Endothelial cell (in vitro differentiated cells): ENCODE data around the gene PPP1R13L. TPM values are rescaled to one million over a fixed set of nuclear protein-coding genes. Genes with fewer than 3 reads are reported as not detected.
A peak's percentile ranks its signal among the peaks of the same experiment; 100 is the strongest.

Experiments
- DNase-seq: peaks from one replicate; pipeline ENCODE4 v3.0.0; 2021; ENCODE audit warnings: low spot score
- H3K27ac Mint-ChIP-seq: one replicate; pipeline ENCODE4 v1.8.0; 2021; ENCODE audit warnings: mixed read lengths, inconsistent platforms; ENCODE audit not compliant: unreplicated experiment
- H3K27me3 Mint-ChIP-seq: one replicate; pipeline ENCODE4 v1.8.0; 2021; ENCODE audit warnings: mild to moderate bottlenecking, moderate library complexity, mixed read lengths, inconsistent platforms; ENCODE audit not compliant: unreplicated experiment
- H3K36me3 Mint-ChIP-seq: one replicate; pipeline ENCODE4 v1.8.0; 2021; ENCODE audit warnings: mild to moderate bottlenecking, low read depth, mixed read lengths, inconsistent platforms; ENCODE audit not compliant: unreplicated experiment
- H3K4me1 Mint-ChIP-seq: one replicate; pipeline ENCODE4 v1.8.0; 2021; ENCODE audit warnings: mild to moderate bottlenecking, mixed read lengths, inconsistent platforms; ENCODE audit not compliant: unreplicated experiment
- H3K4me3 Mint-ChIP-seq: one replicate; pipeline ENCODE4 v1.8.0; 2021; ENCODE audit warnings: mild to moderate bottlenecking, mixed read lengths, inconsistent platforms; ENCODE audit not compliant: unreplicated experiment
- H3K9me3 Mint-ChIP-seq: one replicate; pipeline ENCODE4 v1.8.0; 2021; ENCODE audit warnings: mixed read lengths, inconsistent platforms; ENCODE audit not compliant: unreplicated experiment
- total RNA-seq: library from RNA; stranded (reverse); fragmentation: NEBNext Ultra II Directional; extraction: Animal tissue kit (Norgen Biotek cat#: 25700); gene quantifications from one replicate; pipeline ENCODE4 v1.2.1, GENCODE V29; 2021; ENCODE audit not compliant: unreplicated experiment
- TF ChIP-seq, protein P1 (sequence below): fragments of 200-600 bp; sonication (generic); IDR thresholded peaks from one replicate; pipeline ENCODE4 v1.5.0; 2021; ENCODE audit warnings: antibody characterized with exemption; ENCODE audit not compliant: unreplicated experiment

Gene PPP1R13L
- total RNA-seq, 1 donor from 2014 or later: 13.2 TPM

DNA sequence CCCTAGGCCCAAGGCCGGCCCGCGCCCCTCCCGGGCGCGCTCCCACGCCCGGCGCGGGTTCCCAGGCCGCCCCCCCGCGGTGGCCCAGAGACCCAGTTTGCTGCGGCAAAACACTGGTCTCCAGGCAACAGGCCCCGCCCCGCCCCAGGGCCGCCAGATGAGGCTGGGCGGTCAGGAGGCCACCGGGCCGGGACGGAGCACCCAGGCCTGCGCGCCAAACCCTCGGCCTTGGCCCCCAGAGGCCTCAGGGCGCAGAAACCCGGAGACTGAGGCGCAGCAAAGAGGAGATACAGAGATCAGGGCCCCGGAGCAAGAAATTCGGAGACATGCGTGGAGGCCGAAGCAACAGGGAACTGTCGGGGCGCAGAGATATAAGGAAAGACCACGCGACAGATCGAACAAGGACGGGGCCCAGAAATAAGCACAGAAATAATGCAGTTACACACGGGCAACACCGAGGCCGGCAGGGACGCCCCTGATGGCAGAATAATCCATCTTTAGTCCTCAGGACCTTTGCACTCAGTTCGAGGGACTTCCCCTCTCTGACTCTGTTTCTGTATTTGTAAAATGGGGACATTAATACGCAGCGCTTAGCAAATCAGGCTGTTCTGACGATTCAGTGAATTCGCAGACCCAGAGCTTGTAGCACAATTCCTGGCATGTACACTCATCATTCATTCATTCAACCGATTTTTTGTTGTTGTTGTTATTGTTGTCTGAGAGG is 39.6 kb upstream of the PPP1R13L start:
- H3K36me3 Mint-ChIP-seq: peaks cover 9% of the 10 kb centered on the region
- peak; percentile 95 for DNase-seq

DNA sequence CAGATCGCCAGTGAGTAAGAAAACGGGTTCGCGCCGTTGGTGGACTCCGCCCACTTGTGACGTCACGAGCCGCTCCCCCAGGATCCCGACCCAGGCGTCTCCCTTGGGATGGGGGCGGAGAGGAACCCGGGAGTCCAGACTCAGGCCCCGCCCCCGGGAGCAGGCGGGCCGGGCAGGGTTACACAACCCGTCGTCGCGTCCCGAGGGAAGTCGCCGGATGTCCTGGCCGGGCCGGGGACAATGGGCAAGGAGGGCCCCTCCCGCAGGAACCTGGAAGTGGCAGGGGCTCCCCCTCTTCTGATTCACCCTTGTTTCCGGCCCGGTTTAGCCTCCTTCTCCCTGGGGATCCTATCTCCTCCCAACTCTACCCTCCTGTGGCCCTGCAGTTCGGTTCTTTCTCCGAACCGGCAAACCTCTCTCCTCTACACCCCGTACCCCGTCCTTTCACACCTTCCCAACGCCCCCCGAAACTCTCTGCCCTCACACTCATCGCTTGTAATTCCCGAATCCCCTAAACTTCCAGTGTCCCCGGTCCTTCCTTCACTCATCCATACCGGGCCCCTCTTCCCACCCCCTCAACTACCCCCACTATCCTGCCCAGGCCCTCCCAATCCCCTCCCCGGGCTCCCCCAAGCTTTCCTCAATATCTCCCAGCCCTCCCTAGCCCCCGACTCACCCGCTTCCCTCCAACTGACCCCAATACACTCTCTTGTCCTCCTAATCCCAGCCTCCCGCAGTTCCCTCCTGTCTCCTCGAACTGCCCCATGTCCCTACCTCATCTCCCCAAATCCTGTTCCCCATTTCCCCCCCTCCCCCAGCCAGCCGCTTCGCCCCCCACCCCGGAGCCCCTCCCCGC is 38.8 kb upstream of the PPP1R13L start:
- peaks cover 46% of the 10 kb centered on the region for H3K4me1 Mint-ChIP-seq
- H3K36me3 Mint-ChIP-seq: peaks cover 9% of the 10 kb centered on the region
- TF ChIP-seq, protein P1, sequence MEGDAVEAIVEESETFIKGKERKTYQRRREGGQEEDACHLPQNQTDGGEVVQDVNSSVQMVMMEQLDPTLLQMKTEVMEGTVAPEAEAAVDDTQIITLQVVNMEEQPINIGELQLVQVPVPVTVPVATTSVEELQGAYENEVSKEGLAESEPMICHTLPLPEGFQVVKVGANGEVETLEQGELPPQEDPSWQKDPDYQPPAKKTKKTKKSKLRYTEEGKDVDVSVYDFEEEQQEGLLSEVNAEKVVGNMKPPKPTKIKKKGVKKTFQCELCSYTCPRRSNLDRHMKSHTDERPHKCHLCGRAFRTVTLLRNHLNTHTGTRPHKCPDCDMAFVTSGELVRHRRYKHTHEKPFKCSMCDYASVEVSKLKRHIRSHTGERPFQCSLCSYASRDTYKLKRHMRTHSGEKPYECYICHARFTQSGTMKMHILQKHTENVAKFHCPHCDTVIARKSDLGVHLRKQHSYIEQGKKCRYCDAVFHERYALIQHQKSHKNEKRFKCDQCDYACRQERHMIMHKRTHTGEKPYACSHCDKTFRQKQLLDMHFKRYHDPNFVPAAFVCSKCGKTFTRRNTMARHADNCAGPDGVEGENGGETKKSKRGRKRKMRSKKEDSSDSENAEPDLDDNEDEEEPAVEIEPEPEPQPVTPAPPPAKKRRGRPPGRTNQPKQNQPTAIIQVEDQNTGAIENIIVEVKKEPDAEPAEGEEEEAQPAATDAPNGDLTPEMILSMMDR: no peak
- DNase-seq: peak; percentile 99
- peaks cover 30% of the 10 kb centered on the region for H3K27me3 Mint-ChIP-seq
- H3K9me3 Mint-ChIP-seq: no peaks in the 10 kb centered on the region
- peak overlapping the region; percentile 89 for H3K4me3 Mint-ChIP-seq
- peak overlapping the region; percentile 99 for H3K27ac Mint-ChIP-seq

More for the DNA sequence above, 39.6 kb upstream of the PPP1R13L start:
- Mint-ChIP-seq H3K4me3 (peak overlapping the region; percentile 73), H3K4me1 (peaks cover 48% of the 10 kb centered on the region), H3K27ac (peak overlapping the region; percentile 97), H3K9me3 (no peaks in the 10 kb centered on the region), H3K27me3 (peaks cover 35% of the 10 kb centered on the region)
- TF ChIP-seq, protein P1: no peak

DNA sequence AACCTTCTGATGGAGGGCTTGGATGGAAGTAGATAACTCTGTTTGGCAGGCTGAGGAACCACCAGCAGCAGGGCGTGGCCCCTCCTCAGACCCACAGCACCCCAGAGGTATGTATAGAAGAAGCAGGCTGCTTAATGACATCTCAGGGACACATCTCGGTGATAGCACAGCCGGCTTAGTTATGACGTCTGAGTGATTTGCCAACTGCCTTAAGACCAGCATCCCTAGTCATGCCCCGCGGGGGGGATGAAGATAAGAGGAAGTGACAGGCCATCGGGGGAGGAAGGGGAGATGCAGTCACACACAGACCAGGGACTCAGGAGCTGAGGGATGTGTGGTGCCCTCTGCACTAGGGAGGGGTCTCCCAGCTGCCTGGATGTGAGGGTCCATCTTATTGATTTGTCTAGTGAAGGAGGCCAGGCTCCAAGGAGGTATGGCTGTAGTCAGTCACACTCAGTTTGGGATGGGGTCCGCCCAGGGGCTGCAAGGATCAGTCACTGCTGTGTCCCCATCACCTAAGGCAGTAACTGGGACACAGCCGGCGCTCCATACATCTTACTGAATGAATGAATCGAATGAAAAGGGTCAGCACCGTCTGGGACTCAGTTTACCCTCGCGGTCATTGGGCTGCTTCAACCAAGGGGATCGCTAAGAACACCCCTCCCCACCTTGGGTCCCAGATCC is 38.1 kb upstream of the PPP1R13L start:
- DNase-seq: peak; percentile 21
- Mint-ChIP-seq H3K36me3 (peaks cover 9% of the 10 kb centered on the region), H3K9me3 (no peaks in the 10 kb centered on the region), H3K4me3 (peak overlapping the region; percentile 71), H3K27me3 (peaks cover 25% of the 10 kb centered on the region), H3K27ac (peak overlapping the region; percentile 99), H3K4me1 (peaks cover 44% of the 10 kb centered on the region)
- TF ChIP-seq, protein P1: no peak

DNA sequence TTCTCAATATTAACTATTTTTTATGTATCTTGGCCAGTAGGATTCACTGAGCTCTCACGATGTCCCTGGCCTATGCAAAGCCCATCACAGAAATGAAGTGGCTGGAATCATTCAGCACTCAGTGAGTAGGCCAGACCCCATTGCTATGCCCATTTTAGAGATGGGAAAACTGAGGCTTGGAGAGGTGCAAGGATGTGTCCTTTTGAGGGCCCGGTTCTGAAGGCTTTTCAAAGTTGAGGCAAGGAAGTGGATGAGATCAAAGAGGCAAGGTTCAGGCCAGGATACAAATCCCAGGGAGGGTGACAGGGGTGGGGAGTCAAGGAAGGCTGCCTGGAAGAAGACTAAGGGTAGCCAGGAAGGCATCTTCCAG is 37.5 kb upstream of the PPP1R13L start:
- H3K36me3 Mint-ChIP-seq: peaks cover 9% of the 10 kb centered on the region
- TF ChIP-seq, protein P1: no peak
- H3K27ac Mint-ChIP-seq: peak overlapping the region; percentile 99
- peaks cover 22% of the 10 kb centered on the region for H3K27me3 Mint-ChIP-seq
- no peak for DNase-seq
- no peaks in the 10 kb centered on the region for H3K9me3 Mint-ChIP-seq
- peaks cover 41% of the 10 kb centered on the region for H3K4me1 Mint-ChIP-seq
- peak overlapping the region; percentile 71 for H3K4me3 Mint-ChIP-seq
